ENCODE data around the gene ARHGAP45.

DNA sequence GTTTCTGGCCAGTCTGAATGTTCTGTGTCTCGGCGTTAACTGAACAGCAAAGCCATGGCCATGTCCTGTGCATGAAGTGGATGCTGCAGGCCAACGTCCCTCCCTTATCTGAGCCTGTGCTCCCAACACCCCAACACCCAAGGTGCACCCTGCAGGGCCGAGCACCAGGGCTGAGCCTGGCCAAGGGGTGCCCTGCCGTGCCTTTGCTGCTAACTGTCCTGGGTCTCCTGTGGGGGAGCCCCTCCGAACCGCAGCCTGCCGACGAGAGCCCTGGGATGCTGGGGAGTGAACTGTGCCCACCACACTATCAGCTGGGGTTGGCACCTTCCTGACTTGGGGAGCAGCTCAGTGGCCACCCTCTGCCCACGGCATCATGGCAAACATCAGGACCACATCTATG is 54.4 kb downstream of the ARHGAP45 start:
- TF ChIP-seq CTCF (IDR thresholded peaks at IDR 0.05) (no peak), POLR2A (IDR thresholded peaks at IDR 0.05) (no peak)

Data from Peyer's patch (tissue), 4 donors.